Thymus (tissue), 11 donors: ENCODE measurements around the gene EIF2B5. TPM values are rescaled to one million over a fixed set of nuclear protein-coding genes. Genes with fewer than 3 reads are reported as not detected.

Experiments
- DNase-seq, 9 donors: peaks; one replicate each; pipeline ENCODE4 v3.0.0-alpha.2; 2013; ENCODE audit warnings: low spot score in 9 of 9, low read depth in 6 of 9, missing footprints in 1 of 9
- H3K27ac ChIP-seq, 2 donors: one replicate each; pipeline ENCODE4 v1.5.1; 2013; ENCODE audit warnings: control low read depth in 1 of 2, low read depth in 1 of 2, low read length in 1 of 2, mild to moderate bottlenecking in 1 of 2, moderate library complexity in 1 of 2
- H3K27me3 ChIP-seq, 2 donors: one replicate each; pipeline ENCODE4 v1.5.1; 2013; ENCODE audit warnings: low read length in 1 of 2; ENCODE audit not compliant: control insufficient read depth in 2 of 2, insufficient read depth in 1 of 2
- H3K36me3 ChIP-seq, 2 donors: one replicate each; pipeline ENCODE4 v1.5.1; 2013; ENCODE audit warnings: low read length in 1 of 2, mild to moderate bottlenecking in 1 of 2, moderate library complexity in 1 of 2; ENCODE audit not compliant: control insufficient read depth in 2 of 2, insufficient read depth in 2 of 2
- H3K4me1 ChIP-seq, 2 donors: one replicate each; pipeline ENCODE4 v1.5.1; 2013; ENCODE audit warnings: low read length in 2 of 2; ENCODE audit not compliant: control insufficient read depth in 2 of 2, insufficient read depth in 2 of 2
- H3K4me3 ChIP-seq, 2 donors: one replicate each; pipeline ENCODE4 v1.5.1; 2013; ENCODE audit warnings: low read length in 2 of 2, control low read depth in 1 of 2, mild to moderate bottlenecking in 1 of 2
- H3K9me3 ChIP-seq, 2 donors: one replicate each; pipeline ENCODE4 v1.5.1; 2013; ENCODE audit warnings: low read length in 1 of 2, mild to moderate bottlenecking in 1 of 2; ENCODE audit not compliant: control insufficient read depth in 2 of 2, insufficient read depth in 1 of 2
- WGBS: extraction: QIAGEN DNeasy Blood & Tissue Kit; methylation state at CpG from one replicate; pipeline ENCODE4 v1.1.7; 2013; 5-methylcytosine and 5-hydroxymethylcytosine counted together
- polyA plus RNA-seq: library from polyadenylated mRNA; stranded (reverse); fragments of 200-250 nt; gene quantifications from one replicate; pipeline ENCODE4 v1.2.3, GENCODE V29; 2013
- total RNA-seq: library from RNA; stranded (reverse); fragments of 120-200 nt; gene quantifications from one replicate; pipeline ENCODE4 v1.2.4, GENCODE V29; 2013
- donor health status: healthy.

Gene EIF2B5
- total and polyA plus RNA-seq, 2 donors = 32.2 to 47.3 TPM

GRCh38 chr3:184165543-184165942 lies 30.4 kb downstream of the EIF2B5 start:
- Histone ChIP-seq H3K4me3 (no peak overlapping the region), H3K36me3 (peaks cover 22 to 56% of the 10 kb centered on the region in 2 donors), H3K27me3 (no peaks in the 10 kb centered on the region), H3K4me1 (no peaks in the 10 kb centered on the region), H3K9me3 (no peaks in the 10 kb centered on the region), H3K27ac (no peak overlapping the region)
- no peak for DNase-seq
- WGBS = 97% methylated on average over 3 of the region's 3 CpGs

GRCh38 chr3:184166671-184167070 lies 31.5 kb downstream of the EIF2B5 start:
- Histone ChIP-seq H3K27ac (no peak overlapping the region), H3K4me3 (no peak overlapping the region), H3K4me1 (no peaks in the 10 kb centered on the region), H3K36me3 (peaks cover 22 to 67% of the 10 kb centered on the region in 2 donors), H3K9me3 (no peaks in the 10 kb centered on the region), H3K27me3 (no peaks in the 10 kb centered on the region)
- over 99% methylated on average over 6 of the region's 6 CpGs for WGBS
- DNase-seq = no peak

GRCh38 chr3:184167786-184168185 lies 32.6 kb downstream of the EIF2B5 start:
- Histone ChIP-seq H3K4me3 (no peak overlapping the region), H3K9me3 (no peaks in the 10 kb centered on the region), H3K27me3 (no peaks in the 10 kb centered on the region), H3K4me1 (no peaks in the 10 kb centered on the region), H3K36me3 (peaks cover 25 to 71% of the 10 kb centered on the region in 2 donors), H3K27ac (no peak overlapping the region)
- WGBS = 97% methylated on average over 8 of the region's 8 CpGs
- DNase-seq = no peak

GRCh38 chr3:184168363-184169120 lies 33.4 kb downstream of the EIF2B5 start:
- Histone ChIP-seq H3K27me3 (no peaks in the 10 kb centered on the region), H3K4me1 (no peaks in the 10 kb centered on the region), H3K4me3 (no peak overlapping the region), H3K9me3 (no peaks in the 10 kb centered on the region), H3K27ac (no peak overlapping the region), H3K36me3 (peaks cover 25 to 69% of the 10 kb centered on the region in 2 donors)
- WGBS = 95% methylated on average over 9 of the region's 9 CpGs
- DNase-seq = no peak

- H3K27me3 ChIP-seq = no peaks in the 10 kb centered on the region
- H3K4me1 ChIP-seq = peaks cover 2 to 5% of the 10 kb centered on the region in 2 donors
- peaks cover 24 to 56% of the 10 kb centered on the region in 2 donors for H3K36me3 ChIP-seq
- DNase-seq = no peak
- H3K27ac ChIP-seq = no peak overlapping the region
- 97% methylated on average over 66 of the region's 66 CpGs for WGBS
- no peak overlapping the region for H3K4me3 ChIP-seq
- H3K9me3 ChIP-seq = no peaks in the 10 kb centered on the region
Observed at GRCh38 chr3:184169896-184170875, 35.0 kb downstream of the EIF2B5 start.

- Histone ChIP-seq H3K4me3 (no peak overlapping the region), H3K27me3 (no peaks in the 10 kb centered on the region), H3K36me3 (peaks cover 15 to 43% of the 10 kb centered on the region in 2 donors), H3K27ac (no peak overlapping the region), H3K4me1 (peaks cover 13 to 19% of the 10 kb centered on the region in 2 donors), H3K9me3 (no peaks in the 10 kb centered on the region)
- WGBS = 96% methylated on average over 9 of the region's 9 CpGs
- no peak for DNase-seq
Observed at GRCh38 chr3:184171562-184171961, 36.4 kb downstream of the EIF2B5 start.

GRCh38 chr3:184172681-184173373 lies 37.7 kb downstream of the EIF2B5 start:
- Histone ChIP-seq H3K27ac (no peak overlapping the region), H3K27me3 (no peaks in the 10 kb centered on the region), H3K9me3 (no peaks in the 10 kb centered on the region), H3K4me3 (no peak overlapping the region), H3K4me1 (peaks cover 16 to 28% of the 10 kb centered on the region in 2 donors), H3K36me3 (peaks cover 22 to 42% of the 10 kb centered on the region in 2 donors)
- 96% methylated on average over 5 of the region's 5 CpGs for WGBS
- DNase-seq = no peak

- no peak for DNase-seq
- Histone ChIP-seq H3K4me1 (peaks cover 16 to 28% of the 10 kb centered on the region in 2 donors), H3K27ac (no peak overlapping the region), H3K36me3 (peaks cover 23 to 44% of the 10 kb centered on the region in 2 donors), H3K4me3 (no peak overlapping the region), H3K27me3 (no peaks in the 10 kb centered on the region), H3K9me3 (no peaks in the 10 kb centered on the region)
- 97% methylated on average over 2 of the region's 2 CpGs for WGBS
Observed at GRCh38 chr3:184173374-184173722, 38.2 kb downstream of the EIF2B5 start.
